Activated T-helper 17 cell treated with anti-CD3 and anti-CD28 coated beads, Interleukin-2, amount 50 U/mL, for 72 hours (primary cell): Measurements from ENCODE around the gene FLII. TPM values are rescaled to one million over a fixed set of nuclear protein-coding genes. Genes with fewer than 3 reads are reported as not detected.

Experiments
- ATAC-seq: fragments of 150-1000 bp; cut with Tn5 transposase; replicated peaks from 2 replicates; pipeline ENCODE4 v1.10.0; 2021; ENCODE audit warnings: mild to moderate bottlenecking, moderate library complexity
- H3K27ac Mint-ChIP-seq: one replicate; pipeline ENCODE4 v1.8.0; 2022; ENCODE audit warnings: mixed read lengths
- H3K27me3 Mint-ChIP-seq: one replicate; pipeline ENCODE4 v1.8.0; 2022; ENCODE audit warnings: mixed read lengths
- H3K36me3 Mint-ChIP-seq: one replicate; pipeline ENCODE4 v1.8.0; 2022; ENCODE audit warnings: low read depth, mild to moderate bottlenecking, mixed read lengths
- H3K4me1 Mint-ChIP-seq: one replicate; pipeline ENCODE4 v1.8.0; 2022; ENCODE audit warnings: mixed read lengths
- H3K4me3 Mint-ChIP-seq: one replicate; pipeline ENCODE4 v1.8.0; 2022; ENCODE audit warnings: mild to moderate bottlenecking, mixed read lengths
- H3K9me3 Mint-ChIP-seq: one replicate; pipeline ENCODE4 v1.8.0; 2022; ENCODE audit warnings: mixed read lengths
- total RNA-seq, 2 donors: library from RNA; stranded (reverse); gene quantifications; one replicate each; pipeline ENCODE4 v1.2.3, GENCODE V29; 2022

FLII gene
- total RNA-seq, 2 donors from 2014 or later: 247 to 307 TPM

DNA sequence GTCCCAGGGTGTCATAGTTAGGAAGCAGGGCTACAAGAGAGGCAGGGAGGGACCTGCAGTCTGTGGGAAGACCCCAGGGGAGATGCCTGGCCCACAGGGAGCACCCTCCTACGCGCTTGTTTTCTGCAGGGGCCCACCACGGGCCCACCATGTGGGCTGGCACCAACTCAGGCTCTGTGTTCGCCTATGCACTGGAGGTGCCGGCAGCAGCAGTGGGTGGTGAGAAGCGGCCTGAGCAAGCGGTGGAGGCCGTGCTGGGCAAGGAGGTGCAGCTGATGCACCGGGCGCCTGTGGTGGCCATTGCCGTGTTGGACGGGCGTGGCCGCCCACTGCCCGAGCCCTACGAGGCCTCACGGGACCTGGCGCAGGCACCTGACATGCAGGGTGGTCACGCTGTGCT lies 18.1 kb downstream of the FLII start:
- H3K27ac Mint-ChIP-seq: peak overlapping the region; percentile 28
- no peak overlapping the region for H3K4me3 Mint-ChIP-seq
- H3K36me3 Mint-ChIP-seq: peaks cover 22% of the 10 kb centered on the region
- H3K27me3 Mint-ChIP-seq: no peaks in the 10 kb centered on the region
- peaks cover 8% of the 10 kb centered on the region for H3K4me1 Mint-ChIP-seq
- H3K9me3 Mint-ChIP-seq: no peaks in the 10 kb centered on the region
- ATAC-seq: no peak

- no peaks in the 10 kb centered on the region for H3K27me3 Mint-ChIP-seq
- no peaks in the 10 kb centered on the region for H3K9me3 Mint-ChIP-seq
- H3K27ac Mint-ChIP-seq: no peak overlapping the region
- ATAC-seq: no peak
- peaks cover 6% of the 10 kb centered on the region for H3K36me3 Mint-ChIP-seq
- H3K4me3 Mint-ChIP-seq: no peak overlapping the region
- H3K4me1 Mint-ChIP-seq: peaks cover 8% of the 10 kb centered on the region
Measured at GRCh38 chr17:18238299-18238698, 20.2 kb downstream of the FLII start.

DNA sequence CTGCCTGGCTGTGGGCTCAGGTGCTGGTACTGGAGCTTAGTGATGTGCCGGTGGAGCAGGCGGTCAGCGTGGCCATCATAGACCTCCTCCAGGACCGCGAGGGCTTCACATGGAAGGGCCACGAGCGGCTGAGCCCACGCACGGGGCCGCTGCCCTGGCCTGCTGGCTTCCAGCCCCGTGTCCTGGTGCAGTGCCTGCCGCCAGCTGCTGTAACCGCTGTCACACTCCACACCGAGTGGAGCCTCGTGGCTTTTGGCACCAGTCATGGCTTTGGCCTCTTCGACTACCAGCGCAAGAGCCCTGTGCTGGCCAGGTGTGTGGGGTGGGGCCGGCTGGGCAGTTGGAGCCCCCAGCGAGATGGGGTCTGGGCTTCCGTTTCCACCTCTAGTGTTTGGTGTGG lies 21.1 kb downstream of the FLII start:
- no peak overlapping the region for H3K27ac Mint-ChIP-seq
- peaks cover 6% of the 10 kb centered on the region for H3K36me3 Mint-ChIP-seq
- peaks cover 8% of the 10 kb centered on the region for H3K4me1 Mint-ChIP-seq
- no peak for ATAC-seq
- no peak overlapping the region for H3K4me3 Mint-ChIP-seq
- H3K27me3 Mint-ChIP-seq: no peaks in the 10 kb centered on the region
- no peaks in the 10 kb centered on the region for H3K9me3 Mint-ChIP-seq

DNA sequence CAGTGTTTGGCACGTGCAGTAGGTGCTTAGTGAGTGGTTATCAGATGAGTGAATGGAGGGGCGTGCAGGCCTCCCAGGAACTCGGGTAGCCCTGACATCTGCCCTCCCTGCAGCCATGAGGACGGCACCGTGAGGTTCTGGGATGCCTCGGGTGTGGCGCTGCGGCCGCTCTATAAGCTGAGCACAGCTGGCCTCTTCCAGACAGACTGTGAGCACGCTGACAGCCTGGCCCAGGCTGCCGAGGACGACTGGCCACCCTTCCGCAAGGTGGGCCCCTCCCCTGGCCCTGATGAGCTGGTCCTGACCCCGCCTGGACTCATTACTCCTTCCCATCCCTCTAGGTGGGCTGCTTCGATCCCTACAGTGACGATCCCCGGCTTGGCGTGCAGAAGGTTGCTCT lies 22.0 kb downstream of the FLII start:
- no peak for ATAC-seq
- Mint-ChIP-seq H3K9me3 (no peaks in the 10 kb centered on the region), H3K27me3 (no peaks in the 10 kb centered on the region), H3K27ac (peak overlapping the region; percentile 91), H3K4me3 (peak overlapping the region; percentile 64), H3K36me3 (peaks cover 6% of the 10 kb centered on the region), H3K4me1 (peaks cover 8% of the 10 kb centered on the region)

DNA sequence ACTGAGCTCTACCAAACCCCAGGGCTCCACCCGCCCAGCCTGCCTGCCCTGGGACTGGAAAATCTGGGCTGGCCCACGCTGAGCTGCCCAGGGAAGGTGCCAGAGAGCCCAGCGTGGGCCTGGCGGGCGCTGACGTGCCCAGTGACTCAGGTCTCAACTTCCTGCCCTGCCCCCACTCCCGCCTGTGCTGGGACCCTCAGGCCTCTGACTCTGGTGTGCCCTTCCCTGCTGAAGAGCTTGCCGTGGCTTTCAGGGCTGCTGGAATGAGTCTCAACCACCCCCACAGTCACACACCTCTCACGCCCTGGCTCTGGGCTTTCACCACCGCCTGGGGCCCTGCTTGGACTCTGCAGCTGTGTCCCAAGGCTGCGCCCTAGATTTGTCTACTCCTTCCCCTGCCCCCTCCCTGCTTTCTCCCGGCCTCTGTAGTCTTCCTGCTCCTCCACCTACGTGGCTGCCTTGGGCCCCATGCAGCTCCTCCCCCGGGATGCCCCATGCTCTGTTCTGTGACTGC lies 22.7 kb downstream of the FLII start:
- H3K4me3 Mint-ChIP-seq: peak overlapping the region; percentile 64
- ATAC-seq: peak; percentile 95
- peaks cover 8% of the 10 kb centered on the region for H3K4me1 Mint-ChIP-seq
- H3K27me3 Mint-ChIP-seq: no peaks in the 10 kb centered on the region
- peaks cover 6% of the 10 kb centered on the region for H3K36me3 Mint-ChIP-seq
- H3K9me3 Mint-ChIP-seq: no peaks in the 10 kb centered on the region
- peak overlapping the region; percentile 91 for H3K27ac Mint-ChIP-seq

DNA sequence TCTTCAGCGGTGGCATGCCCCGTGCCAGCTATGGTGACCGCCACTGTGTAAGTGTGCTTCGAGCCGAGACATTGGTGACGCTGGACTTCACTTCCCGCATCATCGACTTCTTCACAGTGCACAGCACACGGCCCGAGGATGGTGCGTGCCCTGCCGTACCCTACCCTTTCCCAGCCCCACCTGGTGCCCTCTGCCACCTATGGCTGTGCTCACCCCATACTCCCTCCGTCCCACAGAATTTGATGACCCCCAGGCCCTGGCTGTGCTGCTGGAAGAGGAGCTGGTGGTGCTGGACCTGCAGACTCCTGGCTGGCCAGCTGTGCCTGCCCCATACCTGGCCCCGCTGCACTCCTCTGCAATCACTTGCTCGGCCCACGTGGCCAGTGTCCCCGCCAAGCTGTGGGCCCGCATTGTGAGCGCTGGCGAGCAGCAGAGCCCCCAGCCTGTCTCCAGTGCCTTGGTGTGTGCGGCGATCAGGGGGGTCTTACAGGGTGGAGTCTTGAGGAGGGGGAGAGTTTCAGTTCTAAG lies 23.6 kb downstream of the FLII start:
- ATAC-seq: no peak
- Mint-ChIP-seq H3K36me3 (peaks cover 6% of the 10 kb centered on the region), H3K4me1 (peaks cover 8% of the 10 kb centered on the region), H3K27me3 (no peaks in the 10 kb centered on the region), H3K4me3 (peak overlapping the region; percentile 64), H3K27ac (peak overlapping the region; percentile 91), H3K9me3 (no peaks in the 10 kb centered on the region)

GRCh38 chr17:18233803-18234518 lies 24.6 kb downstream of the FLII start:
- no peaks in the 10 kb centered on the region for H3K9me3 Mint-ChIP-seq
- H3K27me3 Mint-ChIP-seq: no peaks in the 10 kb centered on the region
- H3K36me3 Mint-ChIP-seq: peaks cover 6% of the 10 kb centered on the region
- no peak overlapping the region for H3K4me3 Mint-ChIP-seq
- ATAC-seq: no peak
- no peak overlapping the region for H3K27ac Mint-ChIP-seq
- peaks cover 8% of the 10 kb centered on the region for H3K4me1 Mint-ChIP-seq

DNA sequence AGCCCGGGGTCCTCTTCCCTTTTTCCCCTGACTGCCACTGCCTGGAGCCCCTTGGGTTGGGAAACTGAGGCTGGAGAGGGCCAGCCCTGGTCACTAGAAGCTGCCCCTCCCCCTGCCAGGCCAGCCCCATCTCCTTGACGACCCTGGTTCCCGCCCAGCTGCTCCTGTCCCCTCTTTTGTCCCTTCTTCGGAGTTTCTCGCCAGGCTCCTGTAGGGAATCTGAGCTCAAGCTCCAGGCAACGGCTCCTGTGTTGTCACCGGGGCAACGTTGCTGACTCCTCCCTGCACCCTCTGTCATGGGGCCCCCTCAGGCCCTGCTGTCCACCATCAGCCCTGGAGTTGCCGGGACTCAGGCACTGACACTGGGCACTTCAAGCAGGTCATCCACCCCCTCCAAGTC lies 27.4 kb downstream of the FLII start:
- ATAC-seq: no peak
- Mint-ChIP-seq H3K4me3 (no peak overlapping the region), H3K27me3 (no peaks in the 10 kb centered on the region), H3K9me3 (no peaks in the 10 kb centered on the region), H3K36me3 (peaks cover 5% of the 10 kb centered on the region), H3K4me1 (peaks cover 21% of the 10 kb centered on the region), H3K27ac (no peak overlapping the region)

DNA sequence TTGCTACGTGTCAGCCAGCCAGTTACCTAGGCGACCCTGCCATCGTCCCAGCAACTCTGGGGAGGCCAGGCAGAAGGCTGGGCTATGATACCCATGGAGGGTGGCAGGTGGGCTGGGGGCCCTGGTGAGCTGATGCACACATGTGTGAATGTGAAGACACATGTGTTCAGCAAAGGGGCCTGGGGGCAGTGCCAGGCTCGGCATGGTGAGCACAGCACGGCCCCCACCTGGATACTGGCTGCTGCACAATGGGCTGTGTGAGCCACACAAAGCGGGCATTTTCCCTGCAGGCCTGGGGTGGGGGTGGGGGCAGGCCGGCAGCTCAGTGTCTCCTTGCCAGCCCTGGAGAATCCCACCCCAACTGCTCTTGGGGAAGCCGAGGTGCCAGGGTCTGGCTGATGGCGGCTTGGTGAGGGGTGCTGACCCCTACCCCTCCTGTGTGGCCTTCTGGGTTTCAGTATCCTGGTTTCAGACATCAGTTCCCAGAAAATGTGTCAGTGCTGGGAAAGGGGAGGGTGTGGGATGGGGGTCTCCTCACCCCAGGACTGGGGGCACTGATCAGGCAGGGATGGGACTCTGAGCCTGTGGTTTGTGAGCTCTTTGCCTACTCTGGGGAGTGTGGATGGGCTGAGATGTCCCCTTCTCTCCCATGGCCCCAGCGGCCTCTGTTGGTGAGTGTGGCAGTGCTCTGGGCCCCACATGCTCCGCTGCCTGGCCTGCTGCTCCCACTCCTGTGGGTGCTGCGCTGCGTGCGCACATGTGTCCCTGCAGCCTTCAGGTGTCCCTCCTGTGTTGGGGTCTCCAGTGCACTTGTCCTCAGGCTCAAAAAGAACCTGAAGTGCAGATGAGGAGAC lies 28.0 kb downstream of the FLII start:
- no peak for ATAC-seq

DNA sequence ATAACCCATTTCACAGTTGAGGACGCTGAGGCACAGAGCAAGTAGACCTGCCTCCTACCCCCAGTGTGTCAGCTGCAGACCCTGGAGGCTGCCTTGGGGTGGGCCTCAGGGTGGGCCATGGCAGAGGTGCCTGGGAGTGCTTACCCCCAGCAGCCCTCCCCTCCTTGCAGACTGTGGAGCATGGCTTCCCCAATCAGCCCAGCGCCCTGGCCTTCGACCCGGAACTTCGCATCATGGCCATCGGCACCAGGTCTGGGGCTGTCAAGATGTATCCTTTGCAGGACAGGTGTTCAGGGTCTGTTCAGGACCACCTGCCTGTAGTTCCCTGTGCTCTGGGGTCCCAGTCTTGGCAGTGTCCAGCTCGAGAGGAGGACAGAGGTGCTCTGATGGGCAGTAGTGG lies 28.8 kb downstream of the FLII start:
- no peak for ATAC-seq
- Mint-ChIP-seq H3K27ac (no peak overlapping the region), H3K9me3 (no peaks in the 10 kb centered on the region), H3K4me3 (no peak overlapping the region), H3K4me1 (peaks cover 19% of the 10 kb centered on the region), H3K27me3 (no peaks in the 10 kb centered on the region), H3K36me3 (no peaks in the 10 kb centered on the region)

More for the DNA sequence above, 28.0 kb downstream of the FLII start:
- H3K27ac Mint-ChIP-seq: no peak overlapping the region
- no peaks in the 10 kb centered on the region for H3K27me3 Mint-ChIP-seq
- H3K4me3 Mint-ChIP-seq: no peak overlapping the region
- H3K4me1 Mint-ChIP-seq: peaks cover 19% of the 10 kb centered on the region
- no peaks in the 10 kb centered on the region for H3K36me3 Mint-ChIP-seq
- no peaks in the 10 kb centered on the region for H3K9me3 Mint-ChIP-seq

GRCh38 chr17:18229254-18229653 lies 29.3 kb downstream of the FLII start:
- no peaks in the 10 kb centered on the region for H3K27me3 Mint-ChIP-seq
- H3K9me3 Mint-ChIP-seq: no peaks in the 10 kb centered on the region
- H3K4me3 Mint-ChIP-seq: no peak overlapping the region
- no peak for ATAC-seq
- H3K27ac Mint-ChIP-seq: no peak overlapping the region
- H3K4me1 Mint-ChIP-seq: peaks cover 19% of the 10 kb centered on the region
- no peaks in the 10 kb centered on the region for H3K36me3 Mint-ChIP-seq

DNA sequence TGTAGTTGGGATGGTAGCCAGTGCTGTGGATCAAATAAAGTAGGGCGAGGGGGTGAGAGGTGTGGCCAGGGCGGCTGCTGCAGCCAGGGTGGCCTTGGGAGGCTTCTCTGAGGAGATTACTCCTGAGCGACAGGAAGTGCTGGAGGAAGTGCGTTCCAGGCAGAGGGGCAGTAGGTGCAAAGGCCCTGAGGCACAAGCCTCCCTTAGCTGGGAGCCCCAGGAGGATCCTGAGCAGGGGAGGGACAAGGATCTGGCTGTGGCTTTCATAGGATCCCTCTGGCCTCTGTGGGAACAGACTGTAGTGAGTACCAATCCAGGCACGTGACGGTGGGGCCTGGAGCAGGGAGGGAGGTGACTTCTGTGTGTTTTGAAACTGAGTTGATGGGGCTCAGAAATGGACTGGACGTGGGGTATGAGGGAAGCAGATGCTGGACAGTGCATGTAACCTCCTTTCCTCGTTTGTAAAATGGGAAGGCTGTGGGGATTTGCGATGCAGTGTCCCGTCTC lies 30.3 kb downstream of the FLII start:
- ATAC-seq: no peak
- H3K4me1 Mint-ChIP-seq: peaks cover 19% of the 10 kb centered on the region
- H3K9me3 Mint-ChIP-seq: no peaks in the 10 kb centered on the region
- H3K27me3 Mint-ChIP-seq: no peaks in the 10 kb centered on the region
- no peaks in the 10 kb centered on the region for H3K36me3 Mint-ChIP-seq
- peak overlapping the region; percentile 12 for H3K27ac Mint-ChIP-seq
- no peak overlapping the region for H3K4me3 Mint-ChIP-seq

- Mint-ChIP-seq H3K27me3 (no peaks in the 10 kb centered on the region), H3K4me3 (no peak overlapping the region), H3K4me1 (peaks cover 19% of the 10 kb centered on the region), H3K27ac (peak overlapping the region; percentile 12), H3K9me3 (no peaks in the 10 kb centered on the region), H3K36me3 (no peaks in the 10 kb centered on the region)
- ATAC-seq: no peak
Measured at GRCh38 chr17:18227635-18228034, 30.9 kb downstream of the FLII start.

DNA sequence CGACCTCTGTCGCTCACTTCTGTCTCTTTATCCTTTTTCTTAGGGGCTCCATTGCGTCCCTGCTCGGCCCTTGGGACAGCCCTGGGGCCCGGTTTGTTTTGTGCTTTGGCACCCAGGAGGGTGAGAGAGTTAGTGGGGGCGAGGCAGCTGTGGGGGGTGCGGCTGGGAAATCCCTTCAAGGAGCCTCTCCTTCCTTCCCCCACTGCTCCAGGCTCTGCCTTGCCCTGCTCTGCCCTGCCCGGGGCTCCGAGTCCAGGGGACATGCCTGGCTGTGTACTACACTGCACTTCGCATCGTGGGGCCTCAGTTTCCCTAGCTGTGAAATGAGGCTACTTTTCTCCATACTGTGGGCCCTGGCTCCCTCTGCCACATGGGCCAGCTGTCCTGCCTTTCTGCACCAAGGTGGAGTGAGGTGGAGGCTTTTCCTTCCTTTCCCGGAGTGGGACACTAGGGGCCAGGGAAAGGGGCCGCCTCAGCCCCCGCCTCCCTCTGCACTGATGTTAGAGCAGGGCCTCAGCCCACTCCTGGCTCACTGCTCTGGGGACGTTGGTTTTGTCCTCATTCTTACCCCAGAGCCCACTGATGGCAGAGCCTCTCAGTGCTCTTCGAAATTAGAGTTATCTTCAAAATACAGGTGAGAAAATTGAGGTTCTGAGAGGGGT lies 32.1 kb downstream of the FLII start:
- Mint-ChIP-seq H3K9me3 (no peaks in the 10 kb centered on the region), H3K4me1 (peaks cover 19% of the 10 kb centered on the region), H3K4me3 (peak overlapping the region; percentile 92), H3K36me3 (no peaks in the 10 kb centered on the region), H3K27me3 (no peaks in the 10 kb centered on the region), H3K27ac (peak overlapping the region; percentile 93)
- no peak for ATAC-seq
